Measurements from ENCODE around the gene MYH8.

MYH8 gene

DNA sequence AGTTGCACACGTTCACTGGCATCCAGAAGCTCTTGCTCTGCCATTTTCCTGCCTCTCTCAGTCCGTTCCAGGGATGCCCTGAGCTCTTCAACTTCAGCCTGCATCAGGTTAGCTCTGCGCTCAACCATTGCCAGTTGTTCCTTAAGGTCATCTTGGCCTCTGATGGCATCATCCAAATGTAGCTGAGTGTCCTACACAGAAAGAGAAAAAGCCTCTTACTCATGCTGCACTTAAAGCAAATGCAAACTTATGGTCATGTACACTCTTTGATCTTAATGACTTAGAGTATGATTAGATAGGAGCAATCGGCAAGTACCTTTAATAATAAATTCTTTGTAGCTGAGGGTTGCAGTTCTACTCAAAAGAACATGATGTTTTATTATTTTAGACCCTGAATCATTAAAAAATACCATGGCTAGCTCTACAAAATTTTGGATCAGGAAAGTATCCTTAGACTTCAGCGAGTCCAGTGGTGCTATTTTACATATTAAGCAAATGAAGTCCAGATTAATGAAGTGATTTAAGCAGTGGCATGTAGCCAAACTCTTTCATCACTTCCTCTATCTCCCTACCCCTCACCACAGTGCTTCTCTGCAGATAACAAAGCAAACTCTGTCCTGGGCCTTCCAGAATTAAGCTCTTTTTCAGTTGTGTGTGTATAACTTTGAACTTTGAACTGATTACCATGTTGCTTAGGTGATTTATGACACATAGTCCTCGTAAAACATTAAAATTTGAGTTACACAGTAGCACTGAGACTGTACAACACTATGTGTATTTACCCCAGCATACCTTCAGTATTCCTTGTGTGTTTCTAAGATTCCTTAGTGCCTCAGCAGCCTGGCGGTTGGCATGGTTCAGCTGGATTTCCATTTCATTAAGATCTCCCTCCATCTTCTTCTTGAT lies 25.5 kb upstream of the MYH8 start:
- no peak overlapping the region for H3K4me3 ChIP-seq (ENCODE audit: low read depth, low read length)
- no peak for TF ChIP-seq MYC (IDR thresholded peaks at IDR 0.05; ENCODE audit: low read depth, low read length)
- no peak for TF ChIP-seq CTCF (IDR thresholded peaks at IDR 0.05; ENCODE audit: low read depth, low read length)
- TF ChIP-seq POLR2A (IDR thresholded peaks at IDR 0.05; ENCODE audit: extremely low read depth, insufficient read length): no peak
- TF ChIP-seq MAX (IDR thresholded peaks at IDR 0.05; ENCODE audit: low read depth, low read length): no peak
- peak; percentile 10 for DNase-seq (ENCODE audit: low read depth)

GRCh38 chr17:10439816-10440215 lies 18.1 kb upstream of the MYH8 start:
- DNase-seq (ENCODE audit: low read depth): no peak
- no peak for TF ChIP-seq MAX (IDR thresholded peaks at IDR 0.05; ENCODE audit: low read depth, low read length)
- TF ChIP-seq CTCF (IDR thresholded peaks at IDR 0.05; ENCODE audit: low read depth, low read length): no peak
- no peak for TF ChIP-seq MYC (IDR thresholded peaks at IDR 0.05; ENCODE audit: low read depth, low read length)
- no peak for TF ChIP-seq POLR2A (IDR thresholded peaks at IDR 0.05; ENCODE audit: extremely low read depth, insufficient read length)
- H3K4me3 ChIP-seq (ENCODE audit: low read depth, low read length): no peak overlapping the region

GRCh38 chr17:10435096-10435495 lies 13.3 kb upstream of the MYH8 start:
- TF ChIP-seq MYC (IDR thresholded peaks at IDR 0.05; ENCODE audit: low read depth, low read length): no peak
- TF ChIP-seq MAX (IDR thresholded peaks at IDR 0.05; ENCODE audit: low read depth, low read length): no peak
- TF ChIP-seq CTCF (IDR thresholded peaks at IDR 0.05; ENCODE audit: low read depth, low read length): no peak
- TF ChIP-seq POLR2A (IDR thresholded peaks at IDR 0.05; ENCODE audit: extremely low read depth, insufficient read length): no peak
- H3K4me3 ChIP-seq (ENCODE audit: low read depth, low read length): no peak overlapping the region
- no peak for DNase-seq (ENCODE audit: low read depth)

DNA sequence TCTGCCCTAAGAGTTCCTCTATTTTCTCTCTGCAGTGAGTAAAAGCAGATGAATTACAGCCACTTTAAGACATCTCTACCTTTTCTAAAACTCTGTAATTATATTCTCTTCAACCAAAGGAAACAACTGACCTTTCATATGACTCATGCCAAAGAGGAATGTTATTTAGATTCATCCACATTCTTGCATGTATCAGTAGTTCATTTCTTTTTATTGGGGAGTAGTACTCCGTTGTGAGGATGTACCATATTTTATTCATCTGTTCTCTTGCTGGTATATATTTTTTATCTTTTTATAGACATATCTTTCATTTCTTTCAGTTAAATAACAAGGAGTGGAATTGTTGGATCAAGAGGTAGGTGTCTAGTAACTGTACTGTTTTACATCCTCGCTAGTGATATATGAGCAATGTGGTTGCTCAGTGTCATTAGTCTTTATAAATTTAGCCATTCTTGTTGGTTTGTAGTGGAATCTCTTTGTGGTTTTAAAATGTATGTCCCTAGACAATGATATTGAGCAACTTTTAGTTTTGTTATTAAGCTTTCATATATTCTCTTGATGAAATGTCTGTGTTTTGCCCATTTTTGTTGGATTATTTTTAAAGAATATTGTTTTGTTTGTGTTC lies 7.8 kb upstream of the MYH8 start:
- no peak for TF ChIP-seq POLR2A (IDR thresholded peaks at IDR 0.05; ENCODE audit: extremely low read depth, insufficient read length)
- no peak for TF ChIP-seq MYC (IDR thresholded peaks at IDR 0.05; ENCODE audit: low read depth, low read length)
- TF ChIP-seq MAX (IDR thresholded peaks at IDR 0.05; ENCODE audit: low read depth, low read length): no peak
- no peak for TF ChIP-seq CTCF (IDR thresholded peaks at IDR 0.05; ENCODE audit: low read depth, low read length)
- H3K4me3 ChIP-seq (ENCODE audit: low read depth, low read length): no peak overlapping the region
- no peak for DNase-seq (ENCODE audit: low read depth)

- H3K4me3 ChIP-seq (ENCODE audit: low read depth, low read length): no peak overlapping the region
- no peak for TF ChIP-seq MAX (IDR thresholded peaks at IDR 0.05; ENCODE audit: low read depth, low read length)
- no peak for TF ChIP-seq CTCF (IDR thresholded peaks at IDR 0.05; ENCODE audit: low read depth, low read length)
- TF ChIP-seq POLR2A (IDR thresholded peaks at IDR 0.05; ENCODE audit: extremely low read depth, insufficient read length): no peak
- no peak for TF ChIP-seq MYC (IDR thresholded peaks at IDR 0.05; ENCODE audit: low read depth, low read length)
- DNase-seq (ENCODE audit: low read depth): no peak
Observed at GRCh38 chr17:10428781-10429180, 7.0 kb upstream of the MYH8 start.
